WTC11 (cell line): ENCODE results near the gene PRRC2B. TPM values are rescaled to one million over a fixed set of nuclear protein-coding genes. Genes with fewer than 3 reads are reported as not detected.

Experiments
- ATAC-seq: fragments of 200-7000 bp; cut with Tn5 transposase; 2 replicates; pipeline ENCODE4 v1.10.0; 2021; ENCODE audit warnings: mild to moderate bottlenecking, moderate library complexity
- CTCF ChIA-PET: fragments of 300-600 bp; sonication (Branson Sonifier 250); formaldehyde crosslinking; loops from one replicate; lab custom pipeline; 2021; ENCODE audit warnings: antibody characterized with exemption; lab: Charles Lee
- POLR2A ChIA-PET: fragments of 350-600 bp; sonication (Branson Sonifier 250); formaldehyde crosslinking; loops from one replicate; lab custom pipeline; 2021; ENCODE audit warnings: antibody characterized with exemption; lab: Charles Lee
- DNase-seq: peaks from one replicate; pipeline ENCODE4 v3.0.0; 2021; ENCODE audit warnings: low spot score
- H3K27ac Mint-ChIP-seq: 2 replicates; pipeline ENCODE4 v1.8.0; 2021; ENCODE audit warnings: mixed read lengths
- H3K27me3 Mint-ChIP-seq: 2 replicates; pipeline ENCODE4 v1.8.0; 2021; ENCODE audit warnings: low read depth, mild to moderate bottlenecking, moderate library complexity, mixed read lengths
- H3K36me3 Mint-ChIP-seq: 2 replicates; pipeline ENCODE4 v1.8.0; 2021; ENCODE audit warnings: mixed read lengths
- H3K4me1 Mint-ChIP-seq: 2 replicates; pipeline ENCODE4 v1.8.0; 2022; ENCODE audit warnings: mixed read lengths
- H3K4me3 Mint-ChIP-seq: 2 replicates; pipeline ENCODE4 v1.8.0; 2021; ENCODE audit warnings: mild to moderate bottlenecking, moderate library complexity, mixed read lengths
- H3K9me3 Mint-ChIP-seq: 2 replicates; pipeline ENCODE4 v1.8.0; 2021; ENCODE audit warnings: mixed read lengths
- ATF2 ChIP-seq: sonication (generic); formaldehyde crosslinking; IDR thresholded peaks from 2 replicates; pipeline ENCODE4 v1.8.1; 2022; ENCODE audit warnings: low read depth, missing genetic modification reagents, borderline replicate concordance
- E2F4 ChIP-seq: sonication (generic); formaldehyde crosslinking; IDR thresholded peaks from 2 replicates; pipeline ENCODE4 v1.8.1; 2022; ENCODE audit warnings: low read depth, mild to moderate bottlenecking, moderate library complexity, missing genetic modification reagents, borderline replicate concordance
- FOXP1 ChIP-seq: sonication (generic); formaldehyde crosslinking; IDR thresholded peaks from 2 replicates; pipeline ENCODE4 v1.8.0; 2022; ENCODE audit warnings: missing genetic modification reagents, mild to moderate bottlenecking, moderate library complexity, borderline replicate concordance
- HMGA2 ChIP-seq: fragments of 250-450 bp; sonication (Bioruptor Pico); IDR thresholded peaks from 2 replicates; pipeline ENCODE4 v1.4.0; 2021; ENCODE audit warnings: mild to moderate bottlenecking, moderate library complexity
- IRF2 ChIP-seq: sonication (generic); formaldehyde crosslinking; IDR thresholded peaks from 2 replicates; pipeline ENCODE4 v1.8.0; 2022; ENCODE audit warnings: low read depth, missing genetic modification reagents, borderline replicate concordance
- MAX ChIP-seq: sonication (generic); formaldehyde crosslinking; IDR thresholded peaks from 2 replicates; pipeline ENCODE4 v1.8.0; 2022; ENCODE audit warnings: mild to moderate bottlenecking, missing genetic modification reagents
- MXD4 ChIP-seq: fragments of 250-450 bp; sonication (Bioruptor Pico); IDR thresholded peaks from 2 replicates; pipeline ENCODE4 v1.8.0; 2021; ENCODE audit warnings: mild to moderate bottlenecking, moderate library complexity, borderline replicate concordance
- NFE2L1 ChIP-seq: sonication (generic); formaldehyde crosslinking; IDR thresholded peaks from 2 replicates; pipeline ENCODE4 v1.8.1; 2023; ENCODE audit warnings: missing genetic modification reagents
- NR2C2 ChIP-seq: sonication (generic); formaldehyde crosslinking; IDR thresholded peaks from 2 replicates; pipeline ENCODE4 v1.8.0; 2022; ENCODE audit warnings: mild to moderate bottlenecking, missing genetic modification reagents
- ZNF121 ChIP-seq: sonication (generic); formaldehyde crosslinking; IDR thresholded peaks from 2 replicates; pipeline ENCODE4 v1.8.0; 2023; ENCODE audit warnings: missing genetic modification reagents
- ZNF232 ChIP-seq: sonication (generic); formaldehyde crosslinking; IDR thresholded peaks from 2 replicates; pipeline ENCODE4 v1.8.0; 2022; ENCODE audit warnings: mild to moderate bottlenecking, missing genetic modification reagents
- ZNF425 ChIP-seq: fragments of 250-450 bp; sonication (Bioruptor Pico); conservative IDR thresholded peaks from 2 replicates; pipeline ENCODE4 v1.9.0; 2021; ENCODE audit warnings: mild to moderate bottlenecking
- total RNA-seq: library from RNA; stranded (reverse); gene quantifications from 3 replicates; pipeline ENCODE4 v1.2.3, GENCODE V29; 2021
- TF ChIP-seq, protein P1 (sequence below): sonication (generic); formaldehyde crosslinking; conservative IDR thresholded peaks from 2 replicates; pipeline ENCODE4 v1.8.1; 2023; ENCODE audit warnings: mild to moderate bottlenecking, low read depth, missing genetic modification reagents, moderate library complexity
- TF ChIP-seq, protein P2 (sequence below): sonication (generic); formaldehyde crosslinking; IDR thresholded peaks from 2 replicates; pipeline ENCODE4 v1.8.0; 2023; ENCODE audit warnings: mild to moderate bottlenecking, missing genetic modification reagents
- TF ChIP-seq, protein P3 (sequence below): sonication (generic); formaldehyde crosslinking; IDR thresholded peaks from 2 replicates; pipeline ENCODE4 v1.8.1; 2023; ENCODE audit warnings: mild to moderate bottlenecking, moderate library complexity, missing genetic modification reagents
- TF ChIP-seq, protein P4 (sequence below): fragments of 250-450 bp; sonication (Bioruptor Pico); IDR thresholded peaks from 2 replicates; pipeline ENCODE4 v1.9.0; 2021; ENCODE audit warnings: moderate library complexity, mild to moderate bottlenecking, inconsistent platforms, borderline replicate concordance
- TF ChIP-seq, protein P5 (sequence below): sonication (generic); formaldehyde crosslinking; IDR thresholded peaks from 2 replicates; pipeline ENCODE4 v1.8.1; 2023; ENCODE audit warnings: mild to moderate bottlenecking, missing genetic modification reagents

The PRRC2B gene
- total RNA-seq, 1 experiment from 2014 or later: 272 TPM

DNA sequence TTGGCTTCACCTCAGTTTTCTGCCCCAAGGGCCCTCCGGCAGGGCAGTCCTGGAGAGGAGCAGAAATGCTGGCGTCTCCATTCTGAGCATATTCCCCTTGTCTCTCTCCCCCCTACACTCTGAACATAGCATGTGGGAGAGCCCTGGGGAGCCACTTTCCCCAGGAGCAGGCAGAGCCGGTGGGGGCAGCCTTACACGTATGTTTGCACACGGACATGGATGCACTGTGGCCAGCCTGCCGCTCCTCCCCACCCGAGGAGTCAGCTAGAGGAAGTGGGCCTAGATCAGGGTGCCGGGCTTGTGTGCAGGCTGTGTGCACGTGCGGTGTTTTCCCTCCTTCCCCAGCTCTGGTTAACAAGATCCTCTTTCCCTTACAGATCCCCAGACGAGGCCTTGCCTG, 83.5 kb downstream of the PRRC2B start (continued):
- TF ChIP-seq, protein P1, sequence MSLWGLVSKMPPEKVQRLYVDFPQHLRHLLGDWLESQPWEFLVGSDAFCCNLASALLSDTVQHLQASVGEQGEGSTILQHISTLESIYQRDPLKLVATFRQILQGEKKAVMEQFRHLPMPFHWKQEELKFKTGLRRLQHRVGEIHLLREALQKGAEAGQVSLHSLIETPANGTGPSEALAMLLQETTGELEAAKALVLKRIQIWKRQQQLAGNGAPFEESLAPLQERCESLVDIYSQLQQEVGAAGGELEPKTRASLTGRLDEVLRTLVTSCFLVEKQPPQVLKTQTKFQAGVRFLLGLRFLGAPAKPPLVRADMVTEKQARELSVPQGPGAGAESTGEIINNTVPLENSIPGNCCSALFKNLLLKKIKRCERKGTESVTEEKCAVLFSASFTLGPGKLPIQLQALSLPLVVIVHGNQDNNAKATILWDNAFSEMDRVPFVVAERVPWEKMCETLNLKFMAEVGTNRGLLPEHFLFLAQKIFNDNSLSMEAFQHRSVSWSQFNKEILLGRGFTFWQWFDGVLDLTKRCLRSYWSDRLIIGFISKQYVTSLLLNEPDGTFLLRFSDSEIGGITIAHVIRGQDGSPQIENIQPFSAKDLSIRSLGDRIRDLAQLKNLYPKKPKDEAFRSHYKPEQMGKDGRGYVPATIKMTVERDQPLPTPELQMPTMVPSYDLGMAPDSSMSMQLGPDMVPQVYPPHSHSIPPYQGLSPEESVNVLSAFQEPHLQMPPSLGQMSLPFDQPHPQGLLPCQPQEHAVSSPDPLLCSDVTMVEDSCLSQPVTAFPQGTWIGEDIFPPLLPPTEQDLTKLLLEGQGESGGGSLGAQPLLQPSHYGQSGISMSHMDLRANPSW (CRISPR knock-in tag): no peak
- TF ChIP-seq E2F4 (CRISPR knock-in tag) (no peak), ZNF232 (no peak), FOXP1 (CRISPR knock-in tag) (no peak), HMGA2 (CRISPR knock-in tag) (no peak), IRF2 (CRISPR knock-in tag) (no peak), ZNF425 (CRISPR knock-in tag) (no peak)
- TF ChIP-seq, protein P2, sequence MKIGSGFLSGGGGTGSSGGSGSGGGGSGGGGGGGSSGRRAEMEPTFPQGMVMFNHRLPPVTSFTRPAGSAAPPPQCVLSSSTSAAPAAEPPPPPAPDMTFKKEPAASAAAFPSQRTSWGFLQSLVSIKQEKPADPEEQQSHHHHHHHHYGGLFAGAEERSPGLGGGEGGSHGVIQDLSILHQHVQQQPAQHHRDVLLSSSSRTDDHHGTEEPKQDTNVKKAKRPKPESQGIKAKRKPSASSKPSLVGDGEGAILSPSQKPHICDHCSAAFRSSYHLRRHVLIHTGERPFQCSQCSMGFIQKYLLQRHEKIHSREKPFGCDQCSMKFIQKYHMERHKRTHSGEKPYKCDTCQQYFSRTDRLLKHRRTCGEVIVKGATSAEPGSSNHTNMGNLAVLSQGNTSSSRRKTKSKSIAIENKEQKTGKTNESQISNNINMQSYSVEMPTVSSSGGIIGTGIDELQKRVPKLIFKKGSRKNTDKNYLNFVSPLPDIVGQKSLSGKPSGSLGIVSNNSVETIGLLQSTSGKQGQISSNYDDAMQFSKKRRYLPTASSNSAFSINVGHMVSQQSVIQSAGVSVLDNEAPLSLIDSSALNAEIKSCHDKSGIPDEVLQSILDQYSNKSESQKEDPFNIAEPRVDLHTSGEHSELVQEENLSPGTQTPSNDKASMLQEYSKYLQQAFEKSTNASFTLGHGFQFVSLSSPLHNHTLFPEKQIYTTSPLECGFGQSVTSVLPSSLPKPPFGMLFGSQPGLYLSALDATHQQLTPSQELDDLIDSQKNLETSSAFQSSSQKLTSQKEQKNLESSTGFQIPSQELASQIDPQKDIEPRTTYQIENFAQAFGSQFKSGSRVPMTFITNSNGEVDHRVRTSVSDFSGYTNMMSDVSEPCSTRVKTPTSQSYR (CRISPR knock-in tag): no peak

DNA sequence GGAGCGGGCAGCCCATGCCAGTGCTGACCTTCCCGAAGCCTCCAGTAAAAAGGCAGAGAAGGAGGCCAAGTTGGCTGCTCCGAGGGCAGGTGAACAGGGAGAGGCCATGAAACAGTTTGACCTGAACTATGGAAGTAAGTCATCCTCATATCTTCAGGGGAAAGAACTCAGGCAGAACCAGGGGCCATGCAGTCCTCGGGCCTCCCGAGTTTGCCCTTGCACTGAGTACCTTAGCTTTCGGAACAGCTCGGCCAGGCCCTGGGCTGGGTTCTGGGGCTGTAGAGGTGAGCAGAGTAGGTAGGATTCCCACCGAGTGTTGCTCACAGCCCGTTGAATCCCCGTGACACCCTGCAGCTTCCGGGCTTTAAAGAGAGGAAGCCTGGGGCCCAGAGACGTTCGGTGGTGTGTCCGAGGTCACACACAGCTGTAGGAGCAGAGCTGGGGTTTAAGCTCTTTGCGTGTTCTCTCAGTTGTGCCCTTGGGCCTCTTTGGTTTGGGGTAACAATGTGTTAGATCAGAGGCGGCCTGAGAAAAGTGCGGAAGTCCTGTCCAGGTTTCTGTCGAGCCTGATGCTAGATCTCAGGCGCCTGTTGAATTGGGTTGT, 84.0 kb downstream of the PRRC2B start:
- no peaks in the 10 kb centered on the region; the same call in 1 of the 2 replicates for H3K27me3 Mint-ChIP-seq
- H3K27ac Mint-ChIP-seq: peak overlapping the region; percentile 70
- no peaks in the 10 kb centered on the region for H3K9me3 Mint-ChIP-seq
- peaks cover 82% of the 10 kb centered on the region for H3K36me3 Mint-ChIP-seq
- no peak overlapping the region for H3K4me3 Mint-ChIP-seq
- peak; percentile 10 for ATAC-seq
- CTCF ChIA-PET: interaction anchor here (0.6 to 1.1 kb wide), 14 partner anchors 10 to 259 kb away, joined by 3 to 7 read pairs (median 4); no protein-coding TSS in a partner anchor
- no peaks in the 10 kb centered on the region for H3K4me1 Mint-ChIP-seq
- POLR2A ChIA-PET: interaction anchor here (0.5 kb wide), 1 partner anchor 14 kb away, joined by 3 read pairs; no protein-coding TSS in a partner anchor
- TF ChIP-seq, protein P3, sequence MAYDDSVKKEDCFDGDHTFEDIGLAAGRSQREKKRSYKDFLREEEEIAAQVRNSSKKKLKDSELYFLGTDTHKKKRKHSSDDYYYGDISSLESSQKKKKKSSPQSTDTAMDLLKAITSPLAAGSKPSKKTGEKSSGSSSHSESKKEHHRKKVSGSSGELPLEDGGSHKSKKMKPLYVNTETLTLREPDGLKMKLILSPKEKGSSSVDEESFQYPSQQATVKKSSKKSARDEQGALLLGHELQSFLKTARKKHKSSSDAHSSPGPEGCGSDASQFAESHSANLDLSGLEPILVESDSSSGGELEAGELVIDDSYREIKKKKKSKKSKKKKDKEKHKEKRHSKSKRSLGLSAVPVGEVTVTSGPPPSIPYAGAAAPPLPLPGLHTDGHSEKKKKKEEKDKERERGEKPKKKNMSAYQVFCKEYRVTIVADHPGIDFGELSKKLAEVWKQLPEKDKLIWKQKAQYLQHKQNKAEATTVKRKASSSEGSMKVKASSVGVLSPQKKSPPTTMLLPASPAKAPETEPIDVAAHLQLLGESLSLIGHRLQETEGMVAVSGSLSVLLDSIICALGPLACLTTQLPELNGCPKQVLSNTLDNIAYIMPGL (CRISPR knock-in tag): no peak
- TF ChIP-seq MAX (CRISPR knock-in tag): no peak
- no peak for TF ChIP-seq NR2C2 (CRISPR knock-in tag)
- TF ChIP-seq ATF2: no peak
- TF ChIP-seq, protein P4, sequence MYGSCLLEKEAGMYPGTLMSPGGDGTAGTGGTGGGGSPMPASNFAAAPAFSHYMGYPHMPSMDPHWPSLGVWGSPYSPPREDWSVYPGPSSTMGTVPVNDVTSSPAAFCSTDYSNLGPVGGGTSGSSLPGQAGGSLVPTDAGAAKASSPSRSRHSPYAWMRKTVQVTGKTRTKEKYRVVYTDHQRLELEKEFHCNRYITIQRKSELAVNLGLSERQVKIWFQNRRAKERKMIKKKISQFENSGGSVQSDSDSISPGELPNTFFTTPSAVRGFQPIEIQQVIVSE (CRISPR knock-in tag): no peak
- TF ChIP-seq MXD4 (CRISPR knock-in tag): no peak
- no peak for TF ChIP-seq ZNF121 (CRISPR knock-in tag)
- no peak for TF ChIP-seq NFE2L1
- TF ChIP-seq, protein P5, sequence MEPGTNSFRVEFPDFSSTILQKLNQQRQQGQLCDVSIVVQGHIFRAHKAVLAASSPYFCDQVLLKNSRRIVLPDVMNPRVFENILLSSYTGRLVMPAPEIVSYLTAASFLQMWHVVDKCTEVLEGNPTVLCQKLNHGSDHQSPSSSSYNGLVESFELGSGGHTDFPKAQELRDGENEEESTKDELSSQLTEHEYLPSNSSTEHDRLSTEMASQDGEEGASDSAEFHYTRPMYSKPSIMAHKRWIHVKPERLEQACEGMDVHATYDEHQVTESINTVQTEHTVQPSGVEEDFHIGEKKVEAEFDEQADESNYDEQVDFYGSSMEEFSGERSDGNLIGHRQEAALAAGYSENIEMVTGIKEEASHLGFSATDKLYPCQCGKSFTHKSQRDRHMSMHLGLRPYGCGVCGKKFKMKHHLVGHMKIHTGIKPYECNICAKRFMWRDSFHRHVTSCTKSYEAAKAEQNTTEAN (CRISPR knock-in tag): no peak
- no peak for DNase-seq
